Measurements from ENCODE around the gene POLA1.

POLA1 gene

DNA sequence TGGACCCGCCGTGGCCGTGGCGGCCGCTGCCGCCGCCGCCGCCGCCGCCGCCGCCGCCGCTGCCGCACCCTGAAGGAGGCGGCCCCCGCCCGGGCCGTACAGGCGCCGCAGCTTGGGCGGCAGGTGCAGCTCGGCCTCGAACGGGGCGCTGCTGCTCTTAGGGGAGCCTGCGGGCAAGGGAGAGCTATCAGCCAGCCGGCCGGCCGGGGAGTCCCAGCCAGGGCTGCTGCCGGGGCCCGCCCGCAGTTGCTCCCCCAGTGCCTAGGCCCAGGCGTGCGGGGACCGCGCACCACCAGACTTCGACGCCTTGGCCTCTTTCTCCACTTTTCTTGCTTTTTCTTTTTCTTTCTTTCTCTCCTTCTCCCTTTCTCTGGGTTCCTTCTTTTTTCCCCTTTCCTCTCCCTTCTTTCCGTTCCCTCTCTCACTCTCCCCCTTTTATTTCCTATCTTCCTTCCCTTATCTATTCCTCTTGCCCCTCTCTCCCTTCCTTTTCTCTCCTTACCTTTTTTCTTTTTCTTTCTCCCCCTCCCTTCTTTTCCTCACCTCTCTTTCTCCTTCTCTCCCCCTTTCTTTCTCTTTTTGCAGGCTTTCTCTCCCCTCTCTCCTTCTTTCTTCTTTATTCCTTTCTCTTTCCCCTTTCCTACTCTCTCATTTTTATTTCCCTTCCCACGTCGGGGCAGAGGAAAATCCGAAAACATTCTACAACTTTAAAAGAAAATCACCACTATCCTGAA lies 320.1 kb downstream of the POLA1 start:
- H3K9me3 ChIP-seq (ENCODE audit: control insufficient read depth, insufficient read depth, low read depth, low read length): no peaks in the 10 kb centered on the region
- no peak overlapping the region; the same call in 1 of the 2 replicates for H3K27ac ChIP-seq (ENCODE audit: extremely low read depth, low read depth, low read length)
- H3K4me1 ChIP-seq (ENCODE audit: control insufficient read depth, insufficient read depth, low read length): peaks cover 9% of the 10 kb centered on the region; the same call in 1 of the 2 replicates
- TF ChIP-seq, protein P1, sequence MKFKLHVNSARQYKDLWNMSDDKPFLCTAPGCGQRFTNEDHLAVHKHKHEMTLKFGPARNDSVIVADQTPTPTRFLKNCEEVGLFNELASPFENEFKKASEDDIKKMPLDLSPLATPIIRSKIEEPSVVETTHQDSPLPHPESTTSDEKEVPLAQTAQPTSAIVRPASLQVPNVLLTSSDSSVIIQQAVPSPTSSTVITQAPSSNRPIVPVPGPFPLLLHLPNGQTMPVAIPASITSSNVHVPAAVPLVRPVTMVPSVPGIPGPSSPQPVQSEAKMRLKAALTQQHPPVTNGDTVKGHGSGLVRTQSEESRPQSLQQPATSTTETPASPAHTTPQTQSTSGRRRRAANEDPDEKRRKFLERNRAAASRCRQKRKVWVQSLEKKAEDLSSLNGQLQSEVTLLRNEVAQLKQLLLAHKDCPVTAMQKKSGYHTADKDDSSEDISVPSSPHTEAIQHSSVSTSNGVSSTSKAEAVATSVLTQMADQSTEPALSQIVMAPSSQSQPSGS (tag by site-specific recombination; IDR thresholded peaks at IDR 0.05; ENCODE audit: low read depth): no peak
- TF ChIP-seq ZFP69B (tag by site-specific recombination; IDR thresholded peaks at IDR 0.05): peak; percentile 42; the same call in 1 of the 2 replicates
- TF ChIP-seq ZNF488 (tag by site-specific recombination; IDR thresholded peaks at IDR 0.05): no peak
- 0 out of 2 replicates have a peak, but pooled peaks have one; percentile 37 for TF ChIP-seq ZNF266 (tag by site-specific recombination; IDR thresholded peaks at IDR 0.05; ENCODE audit: low read depth)
- TF ChIP-seq KLF16 (tag by site-specific recombination; IDR thresholded peaks at IDR 0.05): no peak
- peak; percentile 99 for TF ChIP-seq PRDM1 (tag by site-specific recombination; IDR thresholded peaks at IDR 0.05)
- TF ChIP-seq KLF17 (tag by site-specific recombination; IDR thresholded peaks at IDR 0.05): no peak
- peak; percentile 89 for TF ChIP-seq ZNF366 (tag by site-specific recombination; conservative IDR thresholded peaks at IDR 0.05)
- 0 out of 2 replicates have a peak, but pooled peaks have one; percentile 23 for TF ChIP-seq GLIS2 (tag by site-specific recombination; IDR thresholded peaks at IDR 0.05)
- no peak for TF ChIP-seq ZNF626 (tag by site-specific recombination; IDR thresholded peaks at IDR 0.05)
- TF ChIP-seq ZNF544 (tag by site-specific recombination; IDR thresholded peaks at IDR 0.05): 0 out of 2 replicates have a peak, but pooled peaks have one; percentile 38
- TF ChIP-seq, protein P2, sequence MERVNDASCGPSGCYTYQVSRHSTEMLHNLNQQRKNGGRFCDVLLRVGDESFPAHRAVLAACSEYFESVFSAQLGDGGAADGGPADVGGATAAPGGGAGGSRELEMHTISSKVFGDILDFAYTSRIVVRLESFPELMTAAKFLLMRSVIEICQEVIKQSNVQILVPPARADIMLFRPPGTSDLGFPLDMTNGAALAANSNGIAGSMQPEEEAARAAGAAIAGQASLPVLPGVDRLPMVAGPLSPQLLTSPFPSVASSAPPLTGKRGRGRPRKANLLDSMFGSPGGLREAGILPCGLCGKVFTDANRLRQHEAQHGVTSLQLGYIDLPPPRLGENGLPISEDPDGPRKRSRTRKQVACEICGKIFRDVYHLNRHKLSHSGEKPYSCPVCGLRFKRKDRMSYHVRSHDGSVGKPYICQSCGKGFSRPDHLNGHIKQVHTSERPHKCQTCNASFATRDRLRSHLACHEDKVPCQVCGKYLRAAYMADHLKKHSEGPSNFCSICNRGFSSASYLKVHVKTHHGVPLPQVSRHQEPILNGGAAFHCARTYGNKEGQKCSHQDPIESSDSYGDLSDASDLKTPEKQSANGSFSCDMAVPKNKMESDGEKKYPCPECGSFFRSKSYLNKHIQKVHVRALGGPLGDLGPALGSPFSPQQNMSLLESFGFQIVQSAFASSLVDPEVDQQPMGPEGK (tag by site-specific recombination; IDR thresholded peaks at IDR 0.05): peak; percentile 14; the same call in 1 of the 2 replicates
- no peak for TF ChIP-seq ZNF354C (tag by site-specific recombination; IDR thresholded peaks at IDR 0.05; ENCODE audit: borderline replicate concordance, low read depth)
- peak; percentile 25; the same call in 1 of the 2 replicates for TF ChIP-seq ZNF776 (tag by site-specific recombination; IDR thresholded peaks at IDR 0.05; ENCODE audit: borderline replicate concordance)
- no peak for TF ChIP-seq SP2 (tag by site-specific recombination; IDR thresholded peaks at IDR 0.05)
- no peak for TF ChIP-seq ZNF157 (tag by site-specific recombination; IDR thresholded peaks at IDR 0.05)
- TF ChIP-seq ZNF692 (tag by site-specific recombination; IDR thresholded peaks at IDR 0.05): peak; percentile 65
- TF ChIP-seq YY2 (tag by site-specific recombination; IDR thresholded peaks at IDR 0.05): no peak
- TF ChIP-seq ZNF155 (tag by site-specific recombination; IDR thresholded peaks at IDR 0.05): no peak
- TF ChIP-seq ZBTB8A (tag by site-specific recombination; IDR thresholded peaks at IDR 0.05): peak; percentile 46
- no peak for TF ChIP-seq ZSCAN16 (tag by site-specific recombination; IDR thresholded peaks at IDR 0.05)
- peak; percentile 34; the same call in 1 of the 2 replicates for TF ChIP-seq ZBTB48 (tag by site-specific recombination; IDR thresholded peaks at IDR 0.05)
- TF ChIP-seq ZNF610 (tag by site-specific recombination; IDR thresholded peaks at IDR 0.05; ENCODE audit: borderline replicate concordance): no peak
- no peak for TF ChIP-seq ZNF341 (tag by site-specific recombination; IDR thresholded peaks at IDR 0.05; ENCODE audit: low read depth)
- TF ChIP-seq ZNF335 (tag by site-specific recombination; conservative IDR thresholded peaks at IDR 0.05): peak; percentile 25; the same call in 1 of the 2 replicates
- peak overlapping the region; percentile 17 for H3K4me3 ChIP-seq (ENCODE audit: low read depth, low read length)
- CTCF ChIA-PET: interaction anchor here (0.7 to 1.2 kb wide), 2 partner anchors 8 to 18 kb away, joined by 3 to 4 read pairs; no protein-coding TSS in a partner anchor
- POLR2A ChIA-PET: no interaction called here
- H3K36me3 ChIP-seq (ENCODE audit: control insufficient read depth in 2 of 2, insufficient read depth in 1 of 2, low read length in 2 of 2): no peaks in the 10 kb centered on the region
